GM12891 (cell line): ENCODE results near the gene TCAIM.

ENCODE experiments used
- POLR2A ChIP-seq: IDR thresholded peaks from 2 replicates; pipeline ENCODE4 v1.6.1; 2011; ENCODE audit warnings: low read depth, low read length, control low read depth
- POLR2AphosphoS5 ChIP-seq: IDR thresholded peaks from 2 replicates; pipeline ENCODE4 v1.6.1; 2011; ENCODE audit warnings: low read depth, low read length, control low read depth

DNA sequence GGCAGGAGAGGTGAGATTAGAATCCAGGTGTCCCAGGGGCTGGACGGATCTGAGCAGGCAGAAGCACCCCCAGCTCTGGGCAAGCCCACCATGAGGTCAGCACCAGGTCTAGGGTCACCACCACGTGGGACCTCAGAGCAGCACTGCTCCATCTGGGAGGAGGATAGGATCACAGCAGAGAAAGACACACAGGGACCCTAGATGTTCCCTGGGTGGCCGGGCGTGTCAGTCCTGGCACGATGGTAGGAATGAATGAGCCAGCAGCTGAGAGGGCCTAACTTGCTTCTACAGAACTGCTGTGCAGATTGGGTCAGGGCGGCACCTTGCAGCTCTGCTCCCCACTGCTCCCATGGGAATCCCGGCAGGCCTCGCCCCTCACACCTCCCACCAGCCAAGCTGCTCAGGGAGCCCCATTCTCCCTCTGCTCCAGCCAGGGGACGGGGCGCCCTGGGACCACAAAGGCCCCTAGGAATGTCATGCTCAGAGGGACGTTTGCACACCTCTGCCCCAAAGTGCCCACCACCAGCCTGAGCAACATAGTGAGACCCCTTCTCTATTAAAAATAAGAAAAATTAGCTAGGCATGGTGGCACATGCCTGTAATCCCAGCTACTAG lies 72.6 kb downstream of the TCAIM start:
- no peak for TF ChIP-seq POLR2A
- TF ChIP-seq POLR2AphosphoS5 = no peak
